ENCODE data around the gene HPS4. TPM values are rescaled to one million over a fixed set of nuclear protein-coding genes. Genes with fewer than 3 reads are reported as not detected.

The HPS4 gene
- total RNA-seq, 1 donor from 2014 or later: 95.5 TPM

DNA sequence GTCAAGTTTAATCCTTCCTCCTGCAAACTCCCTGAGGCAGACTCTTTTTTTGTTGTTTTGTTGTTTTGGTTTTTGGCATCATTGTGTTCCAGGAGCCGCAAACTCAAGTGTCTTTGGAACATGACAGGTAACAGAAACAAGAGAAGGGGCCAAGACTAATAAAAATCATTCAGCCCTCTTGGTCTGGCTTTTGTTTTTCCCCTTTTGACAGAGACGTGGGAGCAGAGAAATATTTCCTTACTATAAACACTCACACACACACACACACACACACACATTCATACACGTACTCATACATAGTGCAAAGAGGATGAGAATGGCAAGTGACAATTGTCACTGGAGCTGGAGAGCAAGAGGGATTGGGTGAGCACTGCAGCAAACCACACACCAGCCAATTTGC is 65.0 kb downstream of the HPS4 start:
- Mint-ChIP-seq H3K27me3 (ENCODE audit: insufficient read depth, low read depth) (peaks cover 6% of the 10 kb centered on the region), H3K27ac (no peak overlapping the region), H3K4me3 (no peak overlapping the region), H3K4me1 (peaks cover 15% of the 10 kb centered on the region), H3K36me3 (no peaks in the 10 kb centered on the region), H3K9me3 (peaks cover 7% of the 10 kb centered on the region)
- H3K4me1 ChIP-seq: peaks cover 3% of the 10 kb centered on the region
- H3K9me3 ChIP-seq (ENCODE audit: low read depth): no peaks in the 10 kb centered on the region
- H3K36me3 ChIP-seq: no peaks in the 10 kb centered on the region
- TF ChIP-seq, protein P1, sequence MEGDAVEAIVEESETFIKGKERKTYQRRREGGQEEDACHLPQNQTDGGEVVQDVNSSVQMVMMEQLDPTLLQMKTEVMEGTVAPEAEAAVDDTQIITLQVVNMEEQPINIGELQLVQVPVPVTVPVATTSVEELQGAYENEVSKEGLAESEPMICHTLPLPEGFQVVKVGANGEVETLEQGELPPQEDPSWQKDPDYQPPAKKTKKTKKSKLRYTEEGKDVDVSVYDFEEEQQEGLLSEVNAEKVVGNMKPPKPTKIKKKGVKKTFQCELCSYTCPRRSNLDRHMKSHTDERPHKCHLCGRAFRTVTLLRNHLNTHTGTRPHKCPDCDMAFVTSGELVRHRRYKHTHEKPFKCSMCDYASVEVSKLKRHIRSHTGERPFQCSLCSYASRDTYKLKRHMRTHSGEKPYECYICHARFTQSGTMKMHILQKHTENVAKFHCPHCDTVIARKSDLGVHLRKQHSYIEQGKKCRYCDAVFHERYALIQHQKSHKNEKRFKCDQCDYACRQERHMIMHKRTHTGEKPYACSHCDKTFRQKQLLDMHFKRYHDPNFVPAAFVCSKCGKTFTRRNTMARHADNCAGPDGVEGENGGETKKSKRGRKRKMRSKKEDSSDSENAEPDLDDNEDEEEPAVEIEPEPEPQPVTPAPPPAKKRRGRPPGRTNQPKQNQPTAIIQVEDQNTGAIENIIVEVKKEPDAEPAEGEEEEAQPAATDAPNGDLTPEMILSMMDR (IDR thresholded peaks at IDR 0.05): no peak
- TF ChIP-seq EZH2 (IDR thresholded peaks at IDR 0.05) (no peak), EZH2phosphoT487 (IDR thresholded peaks at IDR 0.05) (no peak)
- H3F3A ChIP-seq (ENCODE audit: low read depth): peaks cover 5% of the 10 kb centered on the region
- no peaks in the 10 kb centered on the region for H4K20me1 ChIP-seq (ENCODE audit: low read depth)
- H2AFZ ChIP-seq (replicated peaks): no peak overlapping the region
- no peak for DNase-seq (ENCODE audit: low spot score)
- no peak overlapping the region for H3K4me3 ChIP-seq
- H3K27ac ChIP-seq: no peak overlapping the region
- H3K9ac ChIP-seq: no peak overlapping the region
- no peaks in the 10 kb centered on the region for H3K27me3 ChIP-seq
- H3K4me2 ChIP-seq: no peak overlapping the region
- no peaks in the 10 kb centered on the region for H3K79me2 ChIP-seq (ENCODE audit: low read depth)

DNA sequence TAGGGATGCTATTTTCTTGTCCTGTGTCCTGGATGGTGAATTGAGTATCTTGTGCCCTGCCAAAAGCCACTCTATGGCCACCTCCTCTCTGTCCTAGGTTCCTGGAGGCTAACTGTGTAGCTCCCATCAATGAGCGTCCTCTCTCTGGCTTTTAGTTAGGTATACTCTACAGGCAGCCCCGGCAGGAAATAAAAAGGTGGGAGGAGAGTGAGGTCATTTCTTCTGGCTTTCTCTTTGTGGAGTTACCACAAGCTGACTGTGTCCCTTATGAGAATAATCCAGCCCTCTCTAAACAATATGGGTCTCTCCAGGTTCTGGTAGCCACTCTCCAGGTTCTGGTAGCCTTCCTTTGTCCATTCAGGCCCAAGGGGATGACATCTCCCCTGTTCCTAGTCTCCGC is 66.2 kb downstream of the HPS4 start:
- Histone ChIP-seq H3K4me1 (peaks cover 3% of the 10 kb centered on the region), H3K9me3 (ENCODE audit: low read depth) (no peaks in the 10 kb centered on the region), H2AFZ (replicated peaks) (no peak overlapping the region), H3K9ac (no peak overlapping the region), H4K20me1 (ENCODE audit: low read depth) (no peaks in the 10 kb centered on the region), H3K36me3 (no peaks in the 10 kb centered on the region), H3K27me3 (peaks cover 4% of the 10 kb centered on the region), H3K27ac (no peak overlapping the region), H3K4me2 (no peak overlapping the region), H3K4me3 (no peak overlapping the region), H3K79me2 (ENCODE audit: low read depth) (no peaks in the 10 kb centered on the region), H3F3A (ENCODE audit: low read depth) (peaks cover 5% of the 10 kb centered on the region)
- H3K27ac Mint-ChIP-seq: no peak overlapping the region
- no peak for TF ChIP-seq EZH2phosphoT487 (IDR thresholded peaks at IDR 0.05)
- TF ChIP-seq, protein P1 (IDR thresholded peaks at IDR 0.05): no peak
- TF ChIP-seq EZH2 (IDR thresholded peaks at IDR 0.05): no peak
- H3K4me3 Mint-ChIP-seq: no peak overlapping the region
- no peaks in the 10 kb centered on the region for H3K9me3 Mint-ChIP-seq
- DNase-seq (ENCODE audit: low spot score): no peak
- peaks cover 6% of the 10 kb centered on the region for H3K27me3 Mint-ChIP-seq (ENCODE audit: insufficient read depth, low read depth)
- H3K4me1 Mint-ChIP-seq: peaks cover 15% of the 10 kb centered on the region
- no peaks in the 10 kb centered on the region for H3K36me3 Mint-ChIP-seq

DNA sequence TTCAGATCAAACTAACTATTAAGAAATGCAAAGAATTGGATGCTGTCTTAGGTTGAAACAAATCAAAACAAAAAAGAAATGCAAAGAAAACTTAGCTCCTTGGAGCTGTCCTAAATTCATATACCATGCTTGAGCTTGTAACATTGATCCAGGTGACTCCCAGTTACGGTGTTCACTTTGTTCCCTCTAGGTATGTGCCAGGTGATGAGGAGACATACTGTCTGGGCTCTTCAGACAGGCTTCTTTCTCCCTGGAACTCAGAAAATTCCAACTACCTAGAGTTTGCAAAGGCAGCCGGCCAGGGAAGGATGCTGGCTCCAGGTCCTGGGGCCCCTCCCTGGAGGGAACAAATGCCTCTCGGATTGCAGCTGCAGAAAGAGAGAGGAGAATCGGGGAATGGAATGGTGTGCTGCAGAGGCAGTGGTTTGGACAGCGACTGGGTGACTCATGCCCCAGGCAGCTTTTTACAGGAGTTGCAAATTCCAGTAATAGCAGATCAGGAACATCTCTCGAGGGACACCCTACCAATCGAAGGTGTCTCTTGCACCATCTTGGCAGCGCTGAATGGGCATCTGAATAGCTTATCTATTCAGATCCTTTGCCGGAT is 66.8 kb downstream of the HPS4 start:
- no peak overlapping the region for H3K4me3 ChIP-seq
- TF ChIP-seq, protein P1 (IDR thresholded peaks at IDR 0.05): no peak
- TF ChIP-seq EZH2phosphoT487 (IDR thresholded peaks at IDR 0.05): no peak
- TF ChIP-seq EZH2 (IDR thresholded peaks at IDR 0.05): no peak
- no peaks in the 10 kb centered on the region for H3K36me3 ChIP-seq
- no peak overlapping the region for H3K4me2 ChIP-seq
- Mint-ChIP-seq H3K27me3 (ENCODE audit: insufficient read depth, low read depth) (peaks cover 6% of the 10 kb centered on the region), H3K36me3 (no peaks in the 10 kb centered on the region), H3K9me3 (no peaks in the 10 kb centered on the region), H3K4me3 (no peak overlapping the region), H3K27ac (no peak overlapping the region), H3K4me1 (peaks cover 15% of the 10 kb centered on the region)
- no peaks in the 10 kb centered on the region for H3K79me2 ChIP-seq (ENCODE audit: low read depth)
- H4K20me1 ChIP-seq (ENCODE audit: low read depth): no peaks in the 10 kb centered on the region
- peak; percentile 62 for DNase-seq (ENCODE audit: low spot score)
- H3K4me1 ChIP-seq: peaks cover 3% of the 10 kb centered on the region
- H3K27ac ChIP-seq: no peak overlapping the region
- no peaks in the 10 kb centered on the region for H3K9me3 ChIP-seq (ENCODE audit: low read depth)
- peaks cover 5% of the 10 kb centered on the region for H3F3A ChIP-seq (ENCODE audit: low read depth)
- H3K27me3 ChIP-seq: peaks cover 11% of the 10 kb centered on the region
- H3K9ac ChIP-seq: no peak overlapping the region
- H2AFZ ChIP-seq (replicated peaks): no peak overlapping the region
